Neural cell (in vitro differentiated cells): ENCODE data around the gene RPL38. TPM values are rescaled to one million over a fixed set of nuclear protein-coding genes. Genes with fewer than 3 reads are reported as not detected.

Experiments used
- H2AFZ ChIP-seq: fragments of 200-600, 300-800 bp; sonication (generic), shearing (Covaris generic); 2 replicates; pipeline ENCODE4 v1.6.0; 2014; ENCODE audit warnings: low read depth, mild to moderate bottlenecking, antibody characterized with exemption, low read length, moderate library complexity
- H3F3A ChIP-seq: fragments of 200-600 bp; shearing (Covaris generic); 2 replicates; pipeline ENCODE4 v1.6.1; 2016; ENCODE audit warnings: mild to moderate bottlenecking, moderate library complexity, mixed read lengths, antibody characterized with exemption, low read length; ENCODE audit not compliant: insufficient read depth, poor library complexity, severe bottlenecking
- H3K27ac ChIP-seq: fragments of 200-600, 300-800 bp; sonication (generic), shearing (Covaris generic); 2 replicates; pipeline ENCODE4 v1.5.1; 2014; ENCODE audit warnings: mild to moderate bottlenecking, low read length, moderate library complexity
- H3K27me3 ChIP-seq: fragments of 300-800, 200-600 bp; sonication (generic), shearing (Covaris generic); 2 replicates; pipeline ENCODE4 v1.6.0; 2014; ENCODE audit warnings: mild to moderate bottlenecking, low read depth, low read length, moderate library complexity; ENCODE audit not compliant: insufficient read depth
- H3K36me3 ChIP-seq: fragments of 300-800, 200-600 bp; sonication (generic), shearing (Covaris generic); 2 replicates; pipeline ENCODE4 v1.5.1; 2014; ENCODE audit warnings: mild to moderate bottlenecking, antibody characterized with exemption, low read length, moderate library complexity; ENCODE audit not compliant: insufficient read depth
- H3K4me2 ChIP-seq: fragments of 300-800, 200-600 bp; sonication (generic), shearing (Covaris generic); 2 replicates; pipeline ENCODE4 v1.6.0; 2014; ENCODE audit warnings: mild to moderate bottlenecking, low read length
- H3K4me3 ChIP-seq: fragments of 300-800, 200-600 bp; sonication (generic), shearing (Covaris generic); 2 replicates; pipeline ENCODE4 v1.5.1; 2014; ENCODE audit warnings: mild to moderate bottlenecking, low read length, moderate library complexity
- H3K79me2 ChIP-seq: fragments of 200-600 bp; shearing (Covaris generic); replicated peaks from 2 replicates; pipeline ENCODE4 v1.6.0; 2014; ENCODE audit warnings: mild to moderate bottlenecking, low read length, moderate library complexity; ENCODE audit not compliant: insufficient read depth
- H3K9ac ChIP-seq: fragments of 300-800, 200-600 bp; sonication (generic), shearing (Covaris generic); 2 replicates; pipeline ENCODE4 v1.6.1; 2016; ENCODE audit warnings: mild to moderate bottlenecking, low read length, mixed read lengths
- H3K9me2 ChIP-seq: fragments of 200-600 bp; shearing (Covaris generic); 2 replicates; pipeline ENCODE4 v1.6.1; 2016; ENCODE audit warnings: mild to moderate bottlenecking, low read length, mixed read lengths; ENCODE audit not compliant: insufficient read depth
- H3K9me3 ChIP-seq: fragments of 200-600, 300-800 bp; sonication (generic), shearing (Covaris generic); 2 replicates; pipeline ENCODE4 v1.6.1; 2016; ENCODE audit warnings: mild to moderate bottlenecking, mixed run types, low read length, moderate library complexity, mixed read lengths
- H4K20me1 ChIP-seq: fragments of 200-600 bp; shearing (Covaris generic); 2 replicates; pipeline ENCODE4 v1.6.1; 2016; ENCODE audit warnings: mild to moderate bottlenecking, mixed run types; ENCODE audit not compliant: insufficient read depth
- EP300 ChIP-seq: fragments of 450-650 bp; conservative IDR thresholded peaks from 2 replicates; pipeline ENCODE4 v1.6.1; 2014; ENCODE audit warnings: antibody characterized with exemption, mild to moderate bottlenecking, moderate library complexity; ENCODE audit not compliant: poor library complexity, severe bottlenecking
- EZH2 ChIP-seq: fragments of 200-600, 300-800 bp; shearing (Covaris generic), sonication (generic); IDR thresholded peaks from 2 replicates; pipeline ENCODE4 v1.6.1; 2014; ENCODE audit warnings: antibody characterized with exemption, low read length, borderline replicate concordance, mild to moderate bottlenecking; ENCODE audit not compliant: insufficient read depth, poor library complexity, severe bottlenecking
- MXI1 ChIP-seq: fragments of 450-650 bp; conservative IDR thresholded peaks from 2 replicates; pipeline ENCODE4 v1.6.1; 2014; ENCODE audit warnings: antibody characterized with exemption, mild to moderate bottlenecking; ENCODE audit not compliant: poor library complexity, severe bottlenecking
- POLR2AphosphoS5 ChIP-seq: IDR thresholded peaks from 2 replicates; pipeline ENCODE4 v1.6.1; 2012
- RAD21 ChIP-seq: fragments of 450-650 bp; conservative IDR thresholded peaks from 2 replicates; pipeline ENCODE4 v1.6.1; 2014; ENCODE audit warnings: antibody characterized with exemption, mild to moderate bottlenecking, moderate library complexity
- SMC3 ChIP-seq: fragments of 450-650 bp; conservative IDR thresholded peaks from 2 replicates; pipeline ENCODE4 v1.6.1; 2014; ENCODE audit warnings: antibody characterized with exemption, mild to moderate bottlenecking, moderate library complexity; ENCODE audit not compliant: poor library complexity
- TAF1 ChIP-seq: IDR thresholded peaks from 2 replicates; pipeline ENCODE4 v1.6.1; 2012; ENCODE audit warnings: low read depth
- polyA plus RNA-seq: library from polyadenylated mRNA; depleted of rRNA; stranded (reverse); fragments of >200 nt; gene quantifications from 2 replicates; pipeline ENCODE4 v1.2.3, GENCODE V29; 2014
- TF ChIP-seq, protein P1 (sequence below): IDR thresholded peaks from 2 replicates; pipeline ENCODE4 v1.6.1; 2012; ENCODE audit warnings: borderline replicate concordance
- TF ChIP-seq, protein P2 (sequence below): fragments of 450-650 bp; IDR thresholded peaks from 2 replicates; pipeline ENCODE4 v1.5.1; 2014; ENCODE audit warnings: antibody characterized with exemption, mild to moderate bottlenecking, moderate library complexity; ENCODE audit not compliant: poor library complexity, severe bottlenecking

The RPL38 gene
- polyA plus RNA-seq, 1 donor from 2014 or later, result 378 TPM

DNA sequence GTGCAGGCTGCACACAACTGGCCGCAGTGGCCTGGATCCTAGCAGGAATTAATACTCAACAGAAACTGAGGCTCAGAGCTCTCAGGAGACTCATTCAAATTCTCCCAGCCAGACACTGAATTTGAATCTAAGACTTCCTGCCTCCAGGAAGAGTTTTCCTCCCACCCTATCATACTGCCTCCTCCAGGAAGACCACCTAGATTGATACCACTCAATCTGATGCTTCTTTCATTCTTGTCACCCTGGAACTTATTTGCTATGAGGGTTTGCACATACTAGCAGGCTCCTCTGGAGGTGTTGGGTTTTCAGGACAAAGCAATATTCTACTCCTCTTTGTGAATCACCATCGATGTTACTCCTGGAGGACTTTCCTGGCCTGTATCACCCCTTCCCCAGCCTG is 5.7 kb upstream of the RPL38 start:
- Histone ChIP-seq H2AFZ (no peak overlapping the region), H3K4me2 (no peak overlapping the region), H3K9me3 (no peaks in the 10 kb centered on the region), H3K9me2 (no peaks in the 10 kb centered on the region), H3K27me3 (no peaks in the 10 kb centered on the region), H3K9ac (no peak overlapping the region), H3F3A (no peaks in the 10 kb centered on the region), H3K27ac (no peak overlapping the region), H3K4me3 (no peak overlapping the region), H3K36me3 (no peaks in the 10 kb centered on the region), H3K79me2 (no peaks in the 10 kb centered on the region), H4K20me1 (no peaks in the 10 kb centered on the region)
- TF ChIP-seq, protein P1, sequence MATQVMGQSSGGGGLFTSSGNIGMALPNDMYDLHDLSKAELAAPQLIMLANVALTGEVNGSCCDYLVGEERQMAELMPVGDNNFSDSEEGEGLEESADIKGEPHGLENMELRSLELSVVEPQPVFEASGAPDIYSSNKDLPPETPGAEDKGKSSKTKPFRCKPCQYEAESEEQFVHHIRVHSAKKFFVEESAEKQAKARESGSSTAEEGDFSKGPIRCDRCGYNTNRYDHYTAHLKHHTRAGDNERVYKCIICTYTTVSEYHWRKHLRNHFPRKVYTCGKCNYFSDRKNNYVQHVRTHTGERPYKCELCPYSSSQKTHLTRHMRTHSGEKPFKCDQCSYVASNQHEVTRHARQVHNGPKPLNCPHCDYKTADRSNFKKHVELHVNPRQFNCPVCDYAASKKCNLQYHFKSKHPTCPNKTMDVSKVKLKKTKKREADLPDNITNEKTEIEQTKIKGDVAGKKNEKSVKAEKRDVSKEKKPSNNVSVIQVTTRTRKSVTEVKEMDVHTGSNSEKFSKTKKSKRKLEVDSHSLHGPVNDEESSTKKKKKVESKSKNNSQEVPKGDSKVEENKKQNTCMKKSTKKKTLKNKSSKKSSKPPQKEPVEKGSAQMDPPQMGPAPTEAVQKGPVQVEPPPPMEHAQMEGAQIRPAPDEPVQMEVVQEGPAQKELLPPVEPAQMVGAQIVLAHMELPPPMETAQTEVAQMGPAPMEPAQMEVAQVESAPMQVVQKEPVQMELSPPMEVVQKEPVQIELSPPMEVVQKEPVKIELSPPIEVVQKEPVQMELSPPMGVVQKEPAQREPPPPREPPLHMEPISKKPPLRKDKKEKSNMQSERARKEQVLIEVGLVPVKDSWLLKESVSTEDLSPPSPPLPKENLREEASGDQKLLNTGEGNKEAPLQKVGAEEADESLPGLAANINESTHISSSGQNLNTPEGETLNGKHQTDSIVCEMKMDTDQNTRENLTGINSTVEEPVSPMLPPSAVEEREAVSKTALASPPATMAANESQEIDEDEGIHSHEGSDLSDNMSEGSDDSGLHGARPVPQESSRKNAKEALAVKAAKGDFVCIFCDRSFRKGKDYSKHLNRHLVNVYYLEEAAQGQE, result no peak
- TF ChIP-seq EZH2, result no peak

DNA sequence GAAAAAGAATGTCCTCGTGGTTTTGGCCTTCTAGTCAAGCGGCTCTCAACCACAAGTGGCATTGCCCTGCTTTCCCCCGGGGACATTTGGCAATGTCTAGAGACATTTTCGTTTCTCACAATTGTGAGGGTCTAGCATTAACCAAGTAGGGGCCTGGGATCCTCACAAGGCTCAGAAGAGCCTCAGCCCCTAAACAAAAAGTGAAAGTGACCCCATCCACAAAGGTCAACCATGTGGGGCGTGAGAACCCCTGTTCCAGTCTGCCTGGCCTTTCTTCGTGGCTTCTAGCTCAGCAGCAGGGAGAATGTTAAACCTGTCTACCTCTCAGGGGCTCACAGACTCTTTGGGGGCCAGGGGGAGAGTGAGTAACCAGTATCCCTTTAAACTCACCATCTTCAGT is 4.8 kb upstream of the RPL38 start:
- no peaks in the 10 kb centered on the region for H4K20me1 ChIP-seq
- no peak overlapping the region for H3K27ac ChIP-seq
- H3K79me2 ChIP-seq, result no peaks in the 10 kb centered on the region
- TF ChIP-seq EP300, result no peak
- no peak for TF ChIP-seq POLR2AphosphoS5
- no peaks in the 10 kb centered on the region for H3K36me3 ChIP-seq
- no peaks in the 10 kb centered on the region for H3K9me2 ChIP-seq
- no peaks in the 10 kb centered on the region for H3F3A ChIP-seq
- H3K4me3 ChIP-seq, result no peak overlapping the region
- no peaks in the 10 kb centered on the region for H3K9me3 ChIP-seq
- H3K27me3 ChIP-seq, result no peaks in the 10 kb centered on the region
- H3K9ac ChIP-seq, result no peak overlapping the region
- no peak overlapping the region for H3K4me2 ChIP-seq
- no peak overlapping the region for H2AFZ ChIP-seq

DNA sequence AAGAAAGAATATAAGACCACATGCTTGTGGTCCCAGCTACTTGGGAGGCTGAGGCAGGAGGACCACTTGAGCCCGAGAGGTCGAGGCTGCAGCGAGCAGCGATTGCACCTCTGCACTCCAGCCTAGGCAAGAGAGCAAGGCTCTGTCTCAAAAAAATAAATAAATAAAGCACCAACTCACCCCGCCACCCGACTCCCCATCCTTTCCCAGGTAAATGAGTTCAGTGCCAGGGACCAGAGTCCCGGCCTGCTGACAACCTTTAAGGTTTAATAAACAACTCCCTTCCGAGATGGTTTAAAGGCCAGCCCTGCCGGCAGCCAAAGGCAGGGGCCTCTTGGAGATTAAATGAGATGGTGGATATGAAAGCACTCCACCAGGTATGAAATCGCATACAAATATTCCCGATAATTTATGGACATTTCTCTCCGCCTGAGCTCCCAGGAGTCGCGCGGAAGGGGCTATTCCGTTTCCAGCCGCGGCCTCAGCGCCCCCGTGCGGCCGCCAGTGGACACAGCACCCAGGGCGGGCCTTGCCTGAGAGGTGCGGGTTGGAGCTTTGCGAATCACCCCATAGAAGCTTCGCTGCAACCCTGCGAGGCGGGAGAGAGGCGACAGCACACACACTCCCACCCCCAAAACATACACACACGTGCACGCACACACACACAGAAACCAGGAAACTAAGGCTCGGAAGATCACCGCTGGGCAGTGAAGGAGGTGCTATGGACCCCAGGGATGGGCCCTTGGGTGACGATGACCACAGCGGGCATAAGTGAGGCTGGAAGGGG is 4.0 kb upstream of the RPL38 start:
- no peaks in the 10 kb centered on the region for H3K27me3 ChIP-seq
- no peaks in the 10 kb centered on the region for H3K9me2 ChIP-seq
- H3K79me2 ChIP-seq, result peaks cover 8% of the 10 kb centered on the region
- H2AFZ ChIP-seq, result no peak overlapping the region
- no peaks in the 10 kb centered on the region for H4K20me1 ChIP-seq
- no peak overlapping the region for H3K9ac ChIP-seq
- H3K9me3 ChIP-seq, result no peaks in the 10 kb centered on the region
- no peak overlapping the region for H3K4me3 ChIP-seq
- H3K4me2 ChIP-seq, result no peak overlapping the region
- H3F3A ChIP-seq, result no peaks in the 10 kb centered on the region
- no peaks in the 10 kb centered on the region for H3K36me3 ChIP-seq
- TF ChIP-seq POLR2AphosphoS5 (no peak), EZH2 (no peak), RAD21 (peak; percentile 87), EP300 (no peak), TAF1 (no peak), MXI1 (no peak), SMC3 (peak; percentile 84)
- TF ChIP-seq, protein P1, result no peak
- TF ChIP-seq, protein P2, sequence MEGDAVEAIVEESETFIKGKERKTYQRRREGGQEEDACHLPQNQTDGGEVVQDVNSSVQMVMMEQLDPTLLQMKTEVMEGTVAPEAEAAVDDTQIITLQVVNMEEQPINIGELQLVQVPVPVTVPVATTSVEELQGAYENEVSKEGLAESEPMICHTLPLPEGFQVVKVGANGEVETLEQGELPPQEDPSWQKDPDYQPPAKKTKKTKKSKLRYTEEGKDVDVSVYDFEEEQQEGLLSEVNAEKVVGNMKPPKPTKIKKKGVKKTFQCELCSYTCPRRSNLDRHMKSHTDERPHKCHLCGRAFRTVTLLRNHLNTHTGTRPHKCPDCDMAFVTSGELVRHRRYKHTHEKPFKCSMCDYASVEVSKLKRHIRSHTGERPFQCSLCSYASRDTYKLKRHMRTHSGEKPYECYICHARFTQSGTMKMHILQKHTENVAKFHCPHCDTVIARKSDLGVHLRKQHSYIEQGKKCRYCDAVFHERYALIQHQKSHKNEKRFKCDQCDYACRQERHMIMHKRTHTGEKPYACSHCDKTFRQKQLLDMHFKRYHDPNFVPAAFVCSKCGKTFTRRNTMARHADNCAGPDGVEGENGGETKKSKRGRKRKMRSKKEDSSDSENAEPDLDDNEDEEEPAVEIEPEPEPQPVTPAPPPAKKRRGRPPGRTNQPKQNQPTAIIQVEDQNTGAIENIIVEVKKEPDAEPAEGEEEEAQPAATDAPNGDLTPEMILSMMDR, result peak; percentile 90
- no peak overlapping the region for H3K27ac ChIP-seq
